HG02610 (cell line): ENCODE data around the gene UBXN6.
A peak's percentile ranks its signal among the peaks of the same experiment; 100 is the strongest.

Source experiments
- ATAC-seq: cut with Tn5 transposase; IDR thresholded peaks from one replicate; pipeline ENCODE4 v1.9.1; 2021; ENCODE audit warnings: mild to moderate bottlenecking, moderate library complexity; ENCODE audit not compliant: unreplicated experiment

Gene UBXN6, protein sequence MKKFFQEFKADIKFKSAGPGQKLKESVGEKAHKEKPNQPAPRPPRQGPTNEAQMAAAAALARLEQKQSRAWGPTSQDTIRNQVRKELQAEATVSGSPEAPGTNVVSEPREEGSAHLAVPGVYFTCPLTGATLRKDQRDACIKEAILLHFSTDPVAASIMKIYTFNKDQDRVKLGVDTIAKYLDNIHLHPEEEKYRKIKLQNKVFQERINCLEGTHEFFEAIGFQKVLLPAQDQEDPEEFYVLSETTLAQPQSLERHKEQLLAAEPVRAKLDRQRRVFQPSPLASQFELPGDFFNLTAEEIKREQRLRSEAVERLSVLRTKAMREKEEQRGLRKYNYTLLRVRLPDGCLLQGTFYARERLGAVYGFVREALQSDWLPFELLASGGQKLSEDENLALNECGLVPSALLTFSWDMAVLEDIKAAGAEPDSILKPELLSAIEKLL

DNA sequence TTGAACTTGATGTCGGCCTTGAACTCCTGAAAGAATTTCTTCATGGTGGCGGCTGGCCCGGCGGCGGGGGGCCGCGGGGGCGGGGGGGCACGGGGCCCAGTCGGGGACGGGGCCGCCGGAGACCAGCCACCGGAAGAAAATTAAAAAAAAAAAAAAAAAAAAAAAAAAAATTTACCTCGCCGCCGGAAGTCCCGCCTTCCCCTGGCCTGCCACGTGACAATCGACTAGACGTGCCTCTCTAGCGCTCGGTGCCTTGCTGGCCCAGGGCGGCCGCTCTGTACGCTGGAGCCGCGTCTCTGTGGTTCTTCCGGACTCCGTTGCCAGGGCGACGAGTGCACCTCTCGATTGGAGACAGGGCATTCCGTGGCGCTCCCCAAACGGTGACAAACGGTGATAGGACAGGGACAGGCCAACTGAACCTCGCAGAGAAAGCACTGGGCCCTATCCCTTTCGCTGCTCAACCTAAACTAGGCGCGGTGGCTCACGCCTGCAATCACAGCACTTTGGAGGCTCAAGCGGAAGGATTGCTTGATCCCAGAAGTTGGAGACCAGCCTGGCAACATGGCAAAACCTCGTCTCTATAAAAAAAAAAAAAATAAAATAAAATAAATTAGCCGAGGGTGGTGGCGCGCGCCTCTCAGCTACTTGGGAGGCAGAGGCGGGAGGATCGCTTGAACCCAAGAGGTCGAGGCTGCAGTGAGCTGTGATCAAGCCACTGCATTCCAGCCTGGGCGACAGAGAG is at the start of gene UBXN6:
UBXN6 (minus strand) TSS at position 141 of the 742 bp plus-strand sequence; CDS start at position 44, 97 bp downstream.
- peak; percentile 85 for ATAC-seq

DNA sequence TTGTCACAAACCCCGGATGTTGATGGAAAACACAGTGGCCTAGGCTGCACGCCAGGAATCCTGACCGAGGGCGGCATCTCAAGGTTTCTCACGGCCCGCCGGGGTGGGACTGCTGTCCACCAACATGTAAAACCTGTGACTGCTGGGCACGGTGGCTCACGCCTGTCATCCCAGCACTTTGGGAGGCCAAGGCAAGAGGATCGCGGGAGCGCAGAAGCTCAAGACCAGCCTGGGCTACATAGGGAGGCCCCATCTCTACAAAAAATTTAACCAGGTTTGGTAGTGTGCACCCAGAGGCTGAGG is 49.5 kb upstream of the UBXN6 start:
- ATAC-seq = no peak

DNA sequence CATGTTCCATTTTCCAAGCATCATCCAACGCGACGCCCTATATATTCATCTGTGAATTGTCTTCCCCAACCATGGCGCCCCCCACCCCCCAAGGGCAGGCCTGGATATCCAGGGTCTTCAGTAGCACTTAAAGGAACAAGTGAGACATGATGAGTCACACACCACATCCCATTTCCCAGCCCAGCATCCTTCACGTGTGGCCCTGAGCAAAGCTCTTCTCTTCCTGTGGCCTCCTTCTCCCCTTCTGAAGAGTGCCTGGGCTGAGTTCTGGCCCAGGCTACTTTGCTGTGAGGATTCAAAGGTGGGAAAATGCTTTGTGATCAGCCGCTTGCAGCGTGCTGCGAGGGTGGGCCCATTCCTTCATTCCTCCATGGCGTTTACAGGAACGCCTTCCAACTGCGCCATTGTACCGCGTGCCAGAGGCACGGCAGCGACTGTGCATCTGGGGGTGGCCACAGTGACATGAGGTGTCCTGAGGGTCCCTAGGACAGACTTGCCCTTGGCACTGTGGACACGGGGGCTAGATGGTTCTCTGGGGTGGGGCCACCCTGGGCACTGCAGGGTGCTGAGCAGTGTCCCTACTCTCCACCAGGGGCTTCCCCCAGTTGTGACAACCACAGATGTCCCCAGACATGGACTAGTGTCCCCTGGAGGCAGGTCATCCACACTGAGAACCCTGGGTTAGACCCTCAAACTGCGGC is 49.0 kb upstream of the UBXN6 start:
- no peak for ATAC-seq

DNA sequence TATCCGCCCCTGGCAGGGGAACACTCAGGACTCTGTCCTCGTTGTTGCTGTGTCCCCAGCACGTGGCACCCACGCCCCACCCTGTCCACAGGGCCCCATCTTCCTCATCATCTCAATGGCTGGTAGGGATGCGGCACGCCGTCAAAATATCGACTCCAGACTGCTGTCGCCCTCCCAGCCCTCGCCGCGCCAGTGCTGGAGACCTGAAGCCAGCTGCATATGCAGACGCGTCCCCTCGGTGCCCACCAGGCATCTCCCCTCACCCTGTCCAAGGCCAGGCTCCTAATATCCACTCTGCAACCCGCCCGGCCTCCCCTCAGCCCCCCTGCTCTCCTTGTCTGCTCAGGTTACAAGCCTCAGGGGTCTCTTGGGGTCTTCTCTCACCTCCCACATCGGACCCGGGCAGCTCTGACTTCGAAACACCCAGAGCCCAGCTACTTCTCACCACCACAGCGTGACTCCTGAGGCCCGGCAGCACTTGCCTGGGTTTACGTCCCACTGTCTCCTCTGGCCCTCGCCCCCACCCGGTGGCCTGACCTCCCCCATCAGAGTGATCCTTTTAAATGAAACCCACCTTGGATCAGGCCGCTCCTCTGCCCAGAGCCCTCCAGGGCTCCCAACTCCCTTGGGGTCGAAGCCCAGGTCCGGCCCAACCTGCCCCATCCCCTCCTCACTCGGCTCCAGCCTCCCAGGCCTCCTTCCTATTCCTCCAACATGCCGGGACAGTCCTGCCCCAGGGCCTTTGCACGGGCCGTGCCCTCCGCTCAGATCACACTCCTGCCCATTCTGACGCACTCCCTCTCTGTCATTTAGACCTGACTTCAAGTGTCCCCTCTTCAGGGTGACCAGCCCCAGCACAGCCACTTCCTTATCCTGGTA is 48.2 kb upstream of the UBXN6 start:
- no peak for ATAC-seq

DNA sequence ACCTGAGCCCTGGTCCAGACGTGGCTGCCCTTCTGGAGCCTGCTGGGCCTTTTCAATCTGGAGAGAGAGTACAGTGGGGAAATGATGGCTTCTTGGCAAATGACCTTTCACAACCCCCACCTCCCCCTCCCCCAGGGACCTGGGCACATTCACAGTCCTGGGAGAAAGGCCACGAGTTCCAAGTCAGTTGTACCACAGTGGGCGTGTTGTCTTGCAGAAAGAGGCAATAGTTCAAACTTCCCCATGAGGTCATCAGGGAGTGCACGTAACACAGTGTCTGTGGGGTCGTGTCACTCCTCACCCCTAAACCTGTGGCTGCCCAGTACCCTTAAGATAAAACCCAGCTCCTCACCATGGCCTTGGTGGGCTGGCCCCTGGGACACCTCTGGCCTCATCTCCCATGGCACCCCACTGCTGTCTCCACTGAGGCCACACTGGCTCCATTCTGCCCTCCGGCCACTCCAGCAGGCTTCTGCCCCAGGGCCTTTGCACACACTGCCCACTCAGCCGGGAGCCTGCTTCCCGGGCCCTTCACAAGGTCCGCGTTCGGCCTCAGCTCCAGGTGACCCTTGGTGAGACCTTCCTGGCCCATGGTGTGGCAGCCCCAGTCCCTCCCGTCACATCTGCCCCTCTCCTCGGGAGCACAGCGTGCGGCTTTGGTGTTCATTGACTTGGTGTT is 47.4 kb upstream of the UBXN6 start:
- ATAC-seq = no peak

DNA sequence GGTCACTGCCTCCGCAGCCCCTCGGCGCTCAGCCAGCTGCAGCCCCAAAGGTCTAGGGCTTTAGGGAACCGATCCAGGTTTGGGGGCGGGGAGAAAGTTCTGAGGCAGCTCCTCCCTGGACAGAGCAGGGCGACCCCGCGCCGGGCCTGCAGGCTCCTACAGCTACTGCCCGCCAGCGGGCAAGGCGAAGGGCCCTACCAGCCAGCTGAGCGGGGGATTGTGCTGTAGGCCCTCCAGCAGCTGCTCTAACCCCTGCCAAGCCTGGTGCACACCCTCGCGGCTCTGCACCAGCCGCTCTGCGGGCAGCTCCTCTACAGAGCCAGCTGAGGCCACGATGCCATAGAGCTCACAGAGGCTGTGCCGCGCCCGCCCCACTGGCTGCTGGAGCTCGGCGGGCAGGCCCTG is 46.7 kb upstream of the UBXN6 start:
- no peak for ATAC-seq

DNA sequence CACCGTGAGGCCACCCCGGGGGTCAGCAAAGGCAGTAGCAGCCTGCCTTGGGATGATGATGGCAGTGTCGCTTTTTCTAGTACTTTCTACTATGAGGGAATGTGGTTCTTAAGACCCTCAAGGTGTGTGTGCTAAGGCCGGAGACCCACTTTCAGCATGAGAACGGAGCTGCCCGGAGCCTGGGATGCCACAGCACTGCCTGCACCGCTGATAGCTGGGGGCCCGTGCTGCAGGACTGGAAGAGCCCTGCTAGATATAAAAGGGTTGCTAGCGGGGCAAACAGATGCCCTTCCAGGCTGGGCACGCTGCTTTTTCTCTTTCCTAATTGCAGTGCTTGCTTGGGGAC is 46.2 kb upstream of the UBXN6 start:
- no peak for ATAC-seq

DNA sequence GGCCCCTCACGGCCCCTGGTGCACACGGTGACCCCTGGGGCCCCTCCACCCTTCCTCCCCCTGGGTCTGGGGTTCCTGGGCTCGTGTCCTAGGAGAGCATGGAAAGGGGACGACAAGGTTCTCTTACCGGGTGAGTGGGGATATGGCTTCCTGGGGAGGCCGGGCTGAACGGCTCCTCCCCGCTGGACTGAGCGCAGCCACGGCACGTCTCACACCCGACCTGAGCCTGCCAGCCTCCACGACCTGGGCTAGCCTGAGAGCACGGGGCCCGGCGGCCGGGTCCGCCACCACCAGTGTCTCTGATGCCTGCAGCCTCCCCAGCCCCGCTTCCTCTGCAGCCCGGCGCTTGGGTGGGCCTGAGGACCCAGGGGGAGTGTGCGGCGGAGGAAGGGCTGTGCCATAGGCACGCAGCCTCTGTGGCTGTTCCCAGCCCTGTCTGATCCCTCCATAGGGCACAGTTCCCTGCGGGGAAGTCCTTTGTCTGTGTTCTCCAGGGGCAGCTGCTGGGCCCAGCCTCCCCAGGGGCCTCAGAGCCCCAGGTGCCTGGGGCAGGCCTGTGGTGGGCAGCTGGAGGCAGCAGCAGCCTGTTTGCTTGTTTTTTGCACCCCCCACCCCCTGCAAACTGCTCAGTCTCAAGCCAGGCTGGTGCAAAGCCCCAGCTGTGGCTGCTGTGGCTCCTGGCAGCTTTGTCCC is 45.7 kb upstream of the UBXN6 start:
- no peak for ATAC-seq

DNA sequence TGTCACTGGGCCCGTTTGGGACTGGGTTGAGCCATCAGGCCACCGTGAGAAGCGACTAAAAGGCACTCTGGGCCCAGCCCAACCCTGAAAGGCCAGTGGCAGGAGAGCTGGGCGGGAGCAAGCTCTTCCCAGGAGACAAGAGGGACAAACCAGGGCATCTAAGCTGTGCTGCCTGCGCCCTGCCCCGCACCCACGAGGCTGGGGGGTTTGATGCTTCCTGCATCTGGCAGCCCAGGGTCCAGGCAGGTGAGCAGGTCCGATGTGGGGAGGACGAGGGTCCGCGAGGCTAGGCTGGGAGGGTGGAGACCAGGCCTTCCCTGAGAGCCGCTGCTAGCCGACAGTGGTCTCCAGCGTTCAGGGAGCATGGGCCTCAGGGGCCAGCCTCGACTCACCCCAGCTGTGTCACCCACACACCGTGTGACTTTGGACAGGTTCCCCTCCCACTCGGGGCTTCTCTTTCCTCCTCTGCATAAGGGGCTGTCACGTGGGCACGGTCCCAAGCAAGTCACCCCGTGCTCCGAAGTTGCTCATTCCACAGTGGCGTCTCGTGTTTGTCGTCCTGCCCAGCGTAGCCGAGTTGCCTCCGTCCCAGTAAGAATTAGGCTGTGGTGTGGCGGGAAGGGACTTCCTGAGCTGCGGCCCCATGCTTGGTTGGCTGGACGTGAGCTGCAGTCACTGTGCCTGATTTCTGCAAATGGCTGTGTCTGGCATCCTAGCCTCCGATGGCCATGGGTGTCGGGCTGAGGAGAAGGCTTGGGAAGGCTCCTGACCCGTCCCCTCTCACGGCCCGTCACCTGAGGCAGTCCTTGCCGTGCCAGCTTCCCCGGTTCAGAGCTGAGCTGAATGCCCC is 44.9 kb upstream of the UBXN6 start:
- ATAC-seq = no peak

DNA sequence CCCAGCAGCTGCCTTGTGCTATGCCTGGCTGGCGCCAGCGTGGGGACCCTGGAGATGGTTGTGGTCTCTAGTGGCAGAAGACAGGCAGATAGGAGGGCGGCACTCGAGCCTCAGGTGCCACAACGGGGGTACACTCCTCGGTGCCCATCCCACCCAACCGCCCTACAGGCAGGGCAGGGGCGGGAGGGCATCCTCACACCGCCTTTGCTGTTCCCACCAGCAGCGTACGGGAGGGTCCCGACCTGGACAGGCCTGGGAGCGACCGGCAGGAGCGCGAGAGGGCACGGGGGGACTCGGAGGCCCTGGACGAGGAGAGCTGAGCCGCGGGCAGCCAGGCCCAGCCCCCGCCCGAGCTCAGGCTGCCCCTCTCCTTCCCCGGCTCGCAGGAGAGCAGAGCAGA is 44.1 kb upstream of the UBXN6 start:
- no peak for ATAC-seq

DNA sequence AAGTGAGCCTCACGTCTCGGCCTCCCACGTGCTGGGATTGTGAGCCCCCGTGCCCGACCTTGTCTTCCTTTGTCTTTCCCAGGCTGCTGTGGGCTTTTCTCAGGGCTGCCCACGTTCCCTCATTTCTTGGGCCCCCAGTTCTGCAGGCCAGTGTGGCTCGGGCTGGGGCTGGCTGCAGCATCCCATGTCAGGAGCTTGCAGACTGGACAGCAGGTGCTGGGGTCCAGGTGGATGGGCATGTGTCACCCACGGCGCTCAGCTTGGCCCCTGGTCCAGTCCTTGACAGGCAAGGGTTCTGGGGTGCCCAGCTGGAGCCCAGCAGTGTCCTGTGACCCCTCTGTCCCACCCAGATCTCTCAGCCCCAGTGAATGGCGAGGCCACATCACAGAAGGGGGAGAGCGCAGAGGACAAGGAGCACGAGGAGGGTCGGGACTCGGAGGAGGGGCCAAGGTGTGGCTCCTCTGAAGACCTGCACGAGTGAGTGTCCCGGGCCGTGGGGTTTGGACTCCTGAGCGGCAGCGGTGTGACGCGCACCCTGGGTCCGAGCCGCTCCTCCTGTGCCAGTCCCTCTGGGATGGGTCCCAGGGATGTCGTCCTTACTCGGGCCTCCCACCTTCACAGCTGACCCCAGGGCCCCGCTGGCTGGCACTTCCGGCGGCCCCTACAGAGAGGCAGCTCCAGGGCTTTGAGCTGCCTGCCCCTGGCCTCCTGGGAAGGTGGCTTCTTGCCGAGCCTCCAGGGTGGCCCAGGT is 43.4 kb upstream of the UBXN6 start:
- ATAC-seq = no peak

DNA sequence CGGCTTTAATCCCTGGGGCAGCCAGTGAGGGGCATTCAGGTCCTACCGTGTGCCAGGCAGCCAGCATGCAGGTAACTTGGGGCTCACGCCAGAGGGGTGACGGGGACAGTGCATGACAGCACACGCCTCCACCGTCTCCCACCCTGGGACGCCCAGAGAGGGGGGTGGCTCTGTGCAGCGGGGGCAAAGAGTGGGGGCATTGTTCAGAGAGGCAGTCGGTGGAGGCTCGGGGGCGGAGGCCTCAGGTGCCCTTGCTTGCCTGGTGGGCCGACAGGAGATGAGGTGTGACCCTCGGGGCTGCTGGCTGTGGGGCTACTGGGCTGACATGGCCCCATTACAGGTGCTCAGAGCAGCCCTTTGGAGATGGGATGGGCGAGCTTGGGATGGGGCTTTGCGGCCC is 42.3 kb upstream of the UBXN6 start:
- no peak for ATAC-seq

DNA sequence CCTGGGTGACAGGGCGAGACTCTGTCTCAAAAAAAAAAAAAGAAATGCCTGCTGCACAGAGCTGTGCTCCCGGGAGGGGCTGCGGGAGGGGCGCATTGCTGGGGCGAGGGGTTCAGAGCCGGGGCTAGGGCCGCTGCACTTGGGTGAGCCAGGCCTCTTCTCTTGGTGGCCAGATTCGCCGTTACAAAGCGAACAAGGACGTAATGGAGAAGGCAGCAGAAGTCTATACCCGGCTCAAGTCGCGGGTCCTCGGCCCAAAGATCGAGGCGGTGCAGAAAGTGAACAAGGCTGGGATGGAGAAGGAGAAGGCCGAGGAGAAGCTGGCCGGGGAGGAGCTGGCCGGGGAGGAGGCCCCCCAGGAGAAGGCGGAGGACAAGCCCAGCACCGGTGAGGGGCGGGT is 41.7 kb upstream of the UBXN6 start:
- no peak for ATAC-seq

DNA sequence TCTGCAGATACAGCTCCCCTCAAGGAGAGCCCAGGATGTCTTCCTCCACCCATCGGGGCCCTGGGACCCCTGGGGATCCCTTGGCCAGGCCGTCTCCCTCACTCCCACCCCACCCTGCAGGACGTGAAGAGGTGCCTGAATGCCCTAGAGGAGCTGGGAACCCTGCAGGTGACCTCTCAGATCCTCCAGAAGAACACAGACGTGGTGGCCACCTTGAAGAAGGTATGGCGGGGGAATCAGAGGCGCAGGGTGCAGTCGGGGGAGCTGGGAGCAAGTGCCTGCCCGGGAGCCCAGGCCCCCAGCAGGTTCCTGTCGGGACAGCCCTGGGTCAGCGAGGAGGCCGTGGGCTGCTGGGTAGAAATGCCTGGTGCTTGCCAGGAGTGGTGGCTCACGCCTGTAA is 41.1 kb upstream of the UBXN6 start:
- no peak for ATAC-seq

DNA sequence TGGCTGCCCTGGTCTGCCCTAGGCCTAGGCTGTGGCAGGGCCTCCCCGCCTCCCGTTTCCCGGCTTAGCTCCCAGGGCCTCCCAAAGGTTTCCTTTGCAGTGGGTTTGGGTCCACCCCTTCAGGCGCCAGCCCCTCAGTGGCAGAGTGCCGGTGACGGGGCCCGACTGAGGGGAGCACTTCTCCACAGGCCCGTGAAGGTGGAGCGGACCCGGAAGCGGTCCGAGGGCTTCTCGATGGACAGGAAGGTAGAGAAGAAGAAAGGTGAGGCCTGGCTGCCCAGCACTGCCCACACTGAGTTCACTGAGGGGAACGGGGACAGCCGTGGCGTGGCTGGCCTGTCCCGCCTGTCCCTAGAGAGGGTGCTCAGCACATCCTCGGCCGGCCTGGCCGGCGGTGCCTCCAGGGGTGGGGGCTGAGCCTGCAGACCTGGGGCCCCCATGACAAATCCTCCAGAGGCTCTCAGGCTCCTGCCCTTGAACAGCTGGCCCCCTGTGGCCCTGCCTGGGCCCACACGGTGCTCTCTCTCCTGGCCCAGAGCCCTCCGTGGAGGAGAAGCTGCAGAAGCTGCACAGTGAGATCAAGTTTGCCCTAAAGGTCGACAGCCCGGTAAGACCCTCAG is 40.3 kb upstream of the UBXN6 start:
- no peak for ATAC-seq

DNA sequence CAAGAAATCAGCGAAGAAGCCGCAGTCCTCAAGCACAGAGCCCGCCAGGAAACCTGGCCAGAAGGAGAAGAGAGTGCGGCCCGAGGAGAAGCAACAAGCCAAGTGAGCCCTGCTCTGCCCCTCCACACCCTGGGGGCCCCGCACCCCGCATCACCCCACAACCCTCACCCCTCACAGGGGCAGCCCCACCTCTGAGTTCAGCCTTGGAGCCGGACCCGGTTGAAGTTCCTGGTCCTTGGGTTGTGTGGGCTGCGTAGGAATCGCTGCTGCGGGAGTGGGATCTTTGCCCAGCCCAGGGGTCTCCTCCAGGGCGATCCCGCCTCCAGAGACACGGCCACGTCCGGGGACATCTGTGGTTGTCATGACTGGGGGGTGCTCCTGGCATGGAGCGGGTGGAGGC is 38.7 kb upstream of the UBXN6 start:
- ATAC-seq = no peak

DNA sequence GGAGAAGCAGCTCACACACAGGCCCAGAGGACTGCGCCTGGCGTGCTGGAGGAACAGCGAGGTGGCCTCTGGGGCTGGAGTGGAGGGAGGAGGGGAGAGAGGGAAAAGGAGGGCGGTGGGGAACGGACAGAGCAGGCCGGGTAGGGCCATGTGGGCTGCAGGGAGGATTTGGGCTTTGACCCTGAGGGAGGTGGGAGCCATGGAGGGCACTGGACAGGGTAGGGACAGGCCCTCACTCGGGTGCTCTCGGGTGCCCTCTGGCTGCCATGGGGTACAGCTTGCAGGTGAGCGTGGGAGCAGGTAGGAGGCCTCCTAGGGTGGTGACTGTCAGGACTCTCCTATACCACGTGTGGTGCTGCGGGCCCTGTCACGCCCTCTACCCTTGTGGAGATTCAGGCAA is 37.9 kb upstream of the UBXN6 start:
- no peak for ATAC-seq

DNA sequence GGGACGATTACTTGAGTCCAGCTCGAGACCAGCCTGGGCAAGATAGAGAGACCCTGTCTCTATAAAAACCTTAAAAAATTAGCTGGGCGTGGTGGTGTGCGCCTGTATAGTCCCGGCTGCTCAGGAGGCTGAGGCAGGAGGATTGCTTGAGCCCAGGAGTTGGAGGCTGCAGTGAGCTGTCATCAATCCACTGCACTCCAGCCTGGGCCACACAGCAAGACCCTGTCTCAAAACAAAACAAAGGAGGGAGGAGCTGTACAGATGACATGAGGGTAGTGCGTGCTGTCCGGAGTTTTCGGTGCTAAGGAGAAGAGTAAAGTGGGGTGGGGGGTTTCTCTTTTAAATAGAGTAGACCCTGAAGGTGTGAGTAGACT is 37.1 kb upstream of the UBXN6 start:
- ATAC-seq = no peak
